Hepatocyte (in vitro differentiated cells): ENCODE measurements around the gene ELFN1.

Source experiments
- CTCF ChIP-seq: fragments of 200-600 bp; sonication (generic); IDR thresholded peaks from 2 replicates; pipeline ENCODE4 v1.5.1; 2016; ENCODE audit warnings: antibody characterized with exemption, mild to moderate bottlenecking; ENCODE audit not compliant: poor library complexity
- EZH2 ChIP-seq: fragments of 200-600 bp; sonication (generic); IDR thresholded peaks from 2 replicates; pipeline ENCODE4 v1.6.1; 2016; ENCODE audit warnings: antibody characterized with exemption, mild to moderate bottlenecking, borderline replicate concordance
- EZH2phosphoT487 ChIP-seq: fragments of 200-600 bp; sonication (generic); IDR thresholded peaks from one replicate; pipeline ENCODE4 v1.6.1; 2018; ENCODE audit warnings: antibody characterized with exemption, mild to moderate bottlenecking, low read depth, moderate library complexity; ENCODE audit not compliant: unreplicated experiment, severe bottlenecking

GRCh38 chr7:1675673-1676549 is 5.8 kb downstream of the ELFN1 start:
- no peak for TF ChIP-seq CTCF
- TF ChIP-seq EZH2: no peak
- TF ChIP-seq EZH2phosphoT487: no peak
